GM20000 (cell line): ENCODE results near the gene TAGLN3.

ENCODE experiments used
- DNase-seq: peaks from one replicate; pipeline ENCODE4 v3.0.0; 2012; ENCODE audit warnings: low spot score
- CTCF ChIP-seq: IDR thresholded peaks from 2 replicates; pipeline ENCODE4 v1.5.1; 2012; ENCODE audit warnings: mild to moderate bottlenecking, control low read depth; ENCODE audit errors: extremely low read depth, missing control alignments

Gene TAGLN3

GRCh38 chr3:112056451-112056929 is 57.8 kb downstream of the TAGLN3 start:
- no peak for TF ChIP-seq CTCF

GRCh38 chr3:112059497-112059896 is 60.8 kb downstream of the TAGLN3 start:
- DNase-seq: no peak
- TF ChIP-seq CTCF: no peak

More at GRCh38 chr3:112056451-112056929, 57.8 kb downstream of the TAGLN3 start:
- no peak for DNase-seq

GRCh38 chr3:112061152-112061551 is 62.4 kb downstream of the TAGLN3 start:
- no peak for DNase-seq
- TF ChIP-seq CTCF: no peak
